Measurements from ENCODE around the gene EFCAB7. TPM values are rescaled to one million over a fixed set of nuclear protein-coding genes. Genes with fewer than 3 reads are reported as not detected.

EFCAB7 gene
- total and polyA plus RNA-seq, 2 of the 13 experiments (the other 11 are each of a cell fraction or from before 2014, with no cell fraction given) = 1.7 to 5.4 TPM

- 0 out of 2 replicates have a peak, but pooled peaks have one; percentile 12 for TF ChIP-seq KLF11 (CRISPR knock-in tag; IDR thresholded peaks at IDR 0.05)
- TF ChIP-seq FLYWCH1 (CRISPR knock-in tag; IDR thresholded peaks at IDR 0.05) = peak; percentile 83; the same call in 1 of the 2 replicates
- TF ChIP-seq GMEB1 (CRISPR knock-in tag; IDR thresholded peaks at IDR 0.05; ENCODE audit: borderline replicate concordance) = no peak
- TF ChIP-seq ERF (CRISPR knock-in tag; IDR thresholded peaks at IDR 0.05) = no peak
- 0 out of 2 replicates have a peak, but pooled peaks have one; percentile 23 for TF ChIP-seq EED (CRISPR knock-in tag; IDR thresholded peaks at IDR 0.05)
- no peak for TF ChIP-seq ZNF841 (CRISPR knock-in tag; IDR thresholded peaks at IDR 0.05; ENCODE audit: borderline replicate concordance)
- TF ChIP-seq ZNF770 (CRISPR knock-in tag; IDR thresholded peaks at IDR 0.05) = 0 out of 2 replicates have a peak, but pooled peaks have one; percentile 6
- TF ChIP-seq PAWR (CRISPR knock-in tag; IDR thresholded peaks at IDR 0.05; ENCODE audit: borderline replicate concordance) = no peak
- no peak for TF ChIP-seq GATAD2A (CRISPR knock-in tag; IDR thresholded peaks at IDR 0.05)
- no peak for TF ChIP-seq ZKSCAN5 (CRISPR knock-in tag; IDR thresholded peaks at IDR 0.05)
- no peak for TF ChIP-seq MXD1 (CRISPR knock-in tag; IDR thresholded peaks at IDR 0.05)
- 0 out of 2 replicates have a peak, but pooled peaks have one; percentile 16 for TF ChIP-seq ISL2 (CRISPR knock-in tag; IDR thresholded peaks at IDR 0.05)
- TF ChIP-seq CBX5 (CRISPR knock-in tag; IDR thresholded peaks at IDR 0.05; ENCODE audit: borderline replicate concordance) = no peak
- TF ChIP-seq ZNF781 (CRISPR knock-in tag; IDR thresholded peaks at IDR 0.05; ENCODE audit: borderline replicate concordance, not compliant biosample characterization) = no peak
- no peak for TF ChIP-seq RFX1 (IDR thresholded peaks at IDR 0.05)
- peak; percentile 78; the same call in 1 of the 2 replicates for TF ChIP-seq ZMAT3 (CRISPR knock-in tag; conservative IDR thresholded peaks at IDR 0.05)
- TF ChIP-seq BORCS8-MEF2B (CRISPR knock-in tag; IDR thresholded peaks at IDR 0.05) = no peak
- TF ChIP-seq ZNF235 (CRISPR knock-in tag; IDR thresholded peaks at IDR 0.05; ENCODE audit: borderline replicate concordance) = no peak
- TF ChIP-seq HBP1 (CRISPR knock-in tag; IDR thresholded peaks at IDR 0.05; ENCODE audit: low read depth) = 0 out of 2 replicates have a peak, but pooled peaks have one; percentile 42
- 0 out of 2 replicates have a peak, but pooled peaks have one; percentile 29 for TF ChIP-seq THAP9 (CRISPR knock-in tag; IDR thresholded peaks at IDR 0.05; ENCODE audit: borderline replicate concordance)
- TF ChIP-seq ZKSCAN8 (CRISPR knock-in tag; IDR thresholded peaks at IDR 0.05; ENCODE audit: borderline replicate concordance) = no peak
These were observed 70.7 kb downstream of the EFCAB7 start (continued) for GRCh38 chr1:63593886-63594605.
